NCI-H2196 treated with DMSO at 0.1 percent for 48 hours (cell line): ENCODE results near the gene GMIP.

Experiments used
- DNase-seq: peaks from one replicate; lab custom pipeline; 2025; ENCODE audit not compliant: unreplicated experiment; lab: John Stamatoyannopoulos, UW

GMIP gene

DNA sequence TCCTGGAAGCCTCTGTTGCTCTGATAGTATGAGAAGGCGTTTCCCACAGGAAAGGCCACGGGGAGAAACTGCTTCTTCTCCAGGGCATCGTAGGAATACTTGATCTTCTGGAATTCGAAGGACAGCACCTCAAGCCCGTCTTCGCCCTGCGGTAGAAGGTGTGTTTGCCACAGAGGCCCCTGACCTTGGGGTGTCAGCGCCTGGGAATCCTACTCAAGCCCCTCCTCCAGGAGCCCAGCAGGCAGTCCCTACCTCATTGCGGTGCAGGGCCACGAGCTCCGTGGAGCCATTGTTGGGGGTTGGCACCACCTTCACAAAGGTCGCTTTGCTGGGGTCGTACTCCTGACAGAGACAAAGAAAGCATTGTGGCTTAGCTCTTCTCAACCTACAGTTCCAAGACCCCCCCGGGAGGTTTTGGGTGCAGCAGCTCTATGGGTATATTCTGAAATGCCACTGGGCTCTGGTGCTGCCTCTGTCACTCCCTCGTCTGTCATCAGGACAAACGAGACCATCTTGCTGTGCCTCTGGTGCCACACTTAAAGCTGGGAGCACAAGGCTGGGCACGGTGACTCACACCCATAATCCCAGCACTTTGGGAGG, 16.3 kb upstream of the GMIP start:
- DNase-seq, result no peak

DNA sequence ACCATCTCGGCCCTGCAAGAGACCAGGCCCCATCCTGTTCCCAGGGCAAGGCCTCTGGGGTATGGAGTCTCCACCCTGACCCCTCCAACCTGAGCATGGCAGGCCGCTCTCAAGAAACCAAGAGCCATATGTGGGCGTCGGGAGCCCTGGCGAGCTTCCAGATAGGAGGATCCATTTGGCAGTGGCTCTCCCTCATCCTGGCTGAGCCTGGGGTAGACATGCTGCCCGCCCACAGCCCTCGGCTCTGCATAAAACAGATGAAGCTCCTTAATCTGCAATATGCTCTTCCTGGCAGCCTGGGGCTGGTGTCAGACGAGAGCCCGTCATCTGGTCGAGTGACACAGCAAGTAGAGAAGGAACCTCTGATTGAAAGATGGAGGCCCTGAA, 13.9 kb upstream of the GMIP start:
- no peak for DNase-seq

DNA sequence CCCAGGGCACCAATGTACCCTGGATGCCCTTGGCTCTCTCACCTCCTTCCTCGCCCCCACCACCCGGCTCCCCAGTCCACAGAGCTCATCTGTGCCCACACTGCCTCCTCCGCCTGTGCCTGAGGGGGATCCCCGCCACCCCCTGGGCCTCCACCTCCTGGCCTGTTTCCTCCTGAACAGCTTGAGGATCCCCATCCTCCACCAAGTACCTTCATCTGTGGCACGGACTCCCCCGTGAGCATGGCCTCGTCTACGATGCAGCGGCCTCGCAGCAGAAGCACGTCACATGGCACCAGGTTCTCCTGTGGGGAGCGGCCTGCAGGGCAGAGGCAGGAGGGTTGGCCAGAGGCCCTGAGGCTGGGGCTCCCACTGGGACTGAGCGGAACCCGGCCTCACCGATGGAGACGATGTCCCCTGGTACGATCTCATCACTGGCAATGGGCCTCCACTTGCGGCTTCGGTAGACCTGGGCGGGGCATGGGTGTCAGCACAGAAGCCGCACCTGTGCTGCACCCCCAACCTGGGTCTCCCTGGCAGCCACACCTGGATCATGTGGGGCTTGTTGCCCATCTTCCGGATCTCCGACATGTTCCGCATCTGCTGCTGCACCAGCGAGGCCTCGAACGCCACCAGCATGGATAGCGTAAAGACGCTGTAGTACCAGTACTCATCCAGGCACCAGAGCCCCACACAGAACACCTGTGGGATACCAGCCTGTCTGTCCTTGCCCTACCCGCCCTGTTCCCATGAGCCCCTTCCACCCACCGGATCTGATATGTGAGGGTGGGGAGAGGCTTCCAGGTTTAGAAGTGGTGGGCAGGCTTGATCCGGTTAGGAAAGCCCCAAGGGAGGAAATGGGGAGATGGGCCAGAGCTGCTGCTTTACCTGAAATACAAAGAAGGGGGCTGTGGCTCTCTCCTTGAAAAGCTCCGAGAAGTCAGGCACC, 13.3 kb upstream of the GMIP start:
- DNase-seq, result no peak

DNA sequence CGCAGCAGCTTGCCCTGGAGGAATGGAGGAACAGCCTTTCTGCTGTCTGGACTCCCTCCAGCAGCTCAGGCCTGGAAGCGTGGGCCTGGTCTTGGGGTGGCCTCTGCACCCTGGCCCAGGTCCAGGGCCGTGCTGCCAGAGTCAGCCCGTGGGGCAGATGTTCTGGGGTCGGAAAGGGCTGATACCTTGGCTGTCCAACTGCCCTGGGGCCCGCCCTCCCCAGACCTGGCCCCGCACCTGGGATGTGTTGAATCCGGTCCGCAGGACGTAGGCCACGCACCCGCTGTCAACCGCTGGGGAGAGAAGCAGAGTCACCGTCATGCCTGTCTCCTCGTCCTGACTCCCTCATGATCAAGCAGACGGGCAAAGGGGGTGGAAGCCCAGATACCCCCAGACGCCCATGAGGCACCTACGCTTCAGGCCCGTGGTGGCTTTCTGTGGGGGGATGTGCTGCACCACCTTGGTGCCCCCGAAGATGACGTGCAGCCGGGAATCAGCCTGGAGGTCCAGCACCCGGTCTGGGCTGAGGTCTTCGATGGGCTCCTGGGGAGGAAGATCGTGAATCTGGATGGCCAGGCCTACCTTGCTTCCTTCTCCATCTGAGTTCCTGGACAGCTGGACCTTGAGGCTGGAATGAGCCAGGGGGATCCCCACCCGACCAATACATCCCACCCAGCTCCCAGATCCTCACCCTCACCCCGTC, 12.3 kb upstream of the GMIP start:
- no peak for DNase-seq

DNA sequence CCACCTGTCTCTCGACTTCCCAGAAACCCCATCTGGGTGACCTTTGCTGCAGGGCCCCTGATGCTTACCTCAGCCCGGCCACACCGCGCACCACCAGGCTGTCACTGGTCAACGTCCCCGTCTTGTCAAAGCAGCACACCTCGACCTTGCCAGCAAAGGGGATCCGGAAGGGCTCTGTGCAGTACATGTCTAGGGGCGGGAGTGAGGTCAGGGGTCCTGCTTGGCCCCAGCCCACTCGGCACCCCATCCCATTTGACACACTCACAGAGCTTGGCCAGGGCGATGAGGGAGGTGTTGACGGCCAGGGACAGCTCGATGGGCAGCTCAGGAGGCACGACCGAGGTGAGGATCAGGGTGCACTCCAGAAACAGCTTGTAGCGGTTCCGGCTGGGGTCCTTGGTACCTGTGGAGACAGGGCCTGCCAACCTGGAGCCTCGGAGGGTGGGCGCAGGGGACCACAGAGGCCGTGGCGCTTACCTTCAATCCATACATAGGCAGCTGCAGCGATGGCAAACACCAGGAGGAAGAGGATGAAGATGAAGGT, 11.7 kb upstream of the GMIP start:
- no peak for DNase-seq

DNA sequence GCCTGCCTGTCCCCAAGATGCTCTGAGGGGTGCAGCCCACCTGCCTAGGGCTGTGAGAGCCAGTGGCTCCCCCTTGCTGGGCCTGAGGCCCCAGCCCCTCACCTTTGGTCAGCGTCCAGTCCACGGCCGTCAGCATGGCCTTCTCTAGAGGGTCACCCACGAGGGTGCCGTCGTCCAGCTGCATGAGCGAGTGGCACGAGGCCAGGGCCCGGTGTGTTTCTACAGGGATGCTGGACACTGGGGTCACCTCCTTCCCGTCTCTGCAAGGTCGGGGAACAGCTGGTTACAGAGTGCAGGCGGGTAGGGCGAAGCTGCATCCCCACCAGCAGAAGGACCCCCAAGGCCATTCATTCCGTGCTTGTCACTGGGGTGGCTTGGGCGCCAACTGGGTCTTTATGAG, 11.0 kb upstream of the GMIP start:
- no peak for DNase-seq

DNA sequence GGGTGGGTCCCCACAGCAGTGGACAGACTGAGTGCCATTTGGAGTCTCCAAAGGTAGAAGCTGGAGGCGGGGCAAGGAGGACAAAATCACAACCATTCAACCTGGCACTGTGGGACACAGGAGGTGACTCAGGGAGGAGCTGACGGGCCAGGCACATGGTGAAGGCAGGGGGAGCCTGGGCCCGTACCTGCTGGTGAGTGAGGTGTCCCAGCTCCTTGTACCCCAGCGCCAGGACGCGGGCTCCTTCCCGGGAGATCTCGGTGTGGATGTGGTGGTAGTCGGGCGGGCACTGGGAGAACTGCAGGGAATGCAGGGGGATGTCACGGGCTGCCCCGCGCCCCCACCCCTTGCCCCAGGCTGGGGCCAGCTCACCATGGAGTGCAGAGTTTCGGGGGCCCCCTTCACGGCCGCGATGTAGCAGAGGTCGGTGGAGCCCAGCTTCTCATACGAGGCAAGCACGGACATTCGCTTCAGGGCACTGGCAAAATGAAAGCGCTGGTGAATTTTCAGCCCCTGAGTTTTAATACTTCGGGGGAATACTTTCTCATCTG, 10.2 kb upstream of the GMIP start:
- no peak for DNase-seq

DNA sequence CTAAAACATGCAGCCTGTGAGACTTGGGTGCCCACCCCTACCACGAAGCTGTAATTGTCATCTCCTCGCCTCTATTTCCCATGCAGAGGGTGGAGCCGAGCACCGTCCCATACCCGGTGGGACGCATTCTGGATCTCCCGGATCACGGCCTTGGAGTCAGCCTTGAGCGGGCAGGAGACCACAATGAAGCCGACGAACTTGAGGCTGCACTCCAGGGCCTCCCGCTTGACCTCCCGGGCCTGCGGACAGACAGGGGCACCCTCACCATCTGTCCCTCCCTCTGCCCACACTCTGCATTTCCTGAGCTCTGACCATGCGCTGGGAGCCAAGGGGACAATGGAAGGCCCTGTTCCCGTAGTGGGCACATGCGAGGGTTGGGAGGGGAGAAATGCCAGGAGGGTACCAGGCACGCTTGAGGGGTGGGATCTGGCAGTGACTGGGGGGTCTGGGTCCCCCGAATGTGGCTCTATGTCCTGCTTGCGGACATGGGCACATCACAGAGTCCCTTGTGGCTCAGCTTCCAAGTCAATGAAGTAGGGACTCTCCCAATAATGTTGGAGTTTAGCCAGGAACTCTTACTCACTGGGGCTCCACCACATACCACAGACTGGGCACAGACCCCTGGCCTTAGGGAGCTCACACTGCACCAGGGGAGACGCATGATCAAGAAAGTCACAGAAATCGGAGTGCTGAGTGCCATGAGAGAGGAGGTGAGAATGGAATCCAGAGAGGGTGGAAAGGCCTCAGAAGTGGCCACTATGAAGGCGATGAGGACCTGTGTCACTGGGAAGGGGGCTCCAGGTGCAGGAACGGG, 9.2 kb upstream of the GMIP start:
- no peak for DNase-seq

DNA sequence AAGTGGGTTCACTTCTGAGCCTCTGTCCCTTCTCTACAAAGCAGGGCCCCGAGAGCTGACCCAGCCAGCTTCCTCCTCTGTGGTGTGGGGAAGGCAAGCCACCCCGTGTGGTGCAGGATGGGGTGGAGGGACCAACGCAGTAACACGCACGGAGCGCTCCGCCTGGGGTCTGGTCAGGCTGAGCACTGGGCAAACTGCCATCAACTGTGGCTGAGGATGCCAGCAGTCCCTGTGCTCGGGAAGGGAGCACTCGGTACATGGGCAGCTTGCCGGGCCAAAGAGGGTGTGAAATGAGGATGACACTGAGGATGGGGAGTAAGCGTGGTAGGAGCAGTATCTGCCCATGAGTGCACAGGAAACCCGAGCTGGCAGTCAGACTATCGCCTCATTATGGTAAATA, 7.6 kb upstream of the GMIP start:
- no peak for DNase-seq

DNA sequence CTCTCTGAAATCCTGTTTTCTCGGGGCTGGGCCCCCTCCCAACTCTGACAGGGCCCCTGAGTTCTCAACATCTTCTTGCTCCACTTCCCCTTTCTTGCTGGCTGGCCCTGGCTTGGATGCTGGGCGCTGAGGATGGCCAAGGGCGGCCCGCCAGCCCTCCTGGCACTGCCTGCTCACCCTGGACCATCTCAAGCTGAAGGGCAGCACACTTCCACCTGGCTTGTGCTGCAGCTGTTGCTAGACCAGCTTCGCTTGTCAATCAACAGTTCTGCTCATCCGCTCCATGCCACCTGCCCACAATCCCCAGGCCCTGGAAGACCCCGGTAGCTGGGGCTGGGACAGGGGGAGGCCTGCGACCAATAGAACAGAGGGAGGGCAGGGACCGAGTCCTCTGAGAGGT, 6.9 kb upstream of the GMIP start:
- DNase-seq, result no peak

DNA sequence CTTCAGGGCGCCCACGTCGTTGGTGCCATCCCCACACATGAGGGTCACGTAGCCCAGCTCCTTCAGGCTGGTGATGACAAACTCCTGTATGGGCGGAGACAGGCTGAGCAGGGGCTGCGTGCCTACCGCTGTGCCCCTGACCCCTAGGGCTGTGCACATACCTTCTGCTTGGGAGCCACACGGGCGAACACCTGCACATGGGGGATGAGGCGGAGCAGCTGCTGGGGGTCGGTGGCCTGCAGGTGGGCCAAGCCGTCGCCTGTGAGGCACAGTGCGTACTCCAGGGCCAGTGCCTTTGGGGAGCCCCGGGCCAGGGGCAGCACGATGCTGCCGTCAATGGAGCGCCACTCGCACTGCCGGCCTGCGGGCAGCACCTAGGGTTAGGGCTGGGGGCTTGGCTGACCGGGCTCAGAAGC, 6.1 kb upstream of the GMIP start:
- no peak for DNase-seq

DNA sequence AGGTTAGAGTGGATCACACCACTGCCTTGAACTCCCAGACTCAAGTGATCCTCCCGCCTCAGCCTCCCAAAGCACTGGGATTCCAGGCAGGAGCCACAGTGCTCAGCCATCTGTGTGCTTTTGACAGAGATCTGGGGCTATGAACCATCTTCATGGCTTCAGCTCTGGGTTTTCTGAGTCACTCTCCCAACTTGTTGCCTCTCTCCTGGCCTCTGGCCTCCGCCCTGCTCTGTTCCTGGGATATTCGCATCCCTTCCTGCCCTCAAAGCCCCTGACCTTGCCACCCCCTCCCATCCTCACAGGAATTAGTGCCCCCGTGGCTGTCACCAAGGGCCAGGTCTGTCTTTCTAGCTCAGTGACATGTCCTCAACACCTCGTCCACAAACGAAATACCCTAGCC, 5.7 kb upstream of the GMIP start:
- no peak for DNase-seq

DNA sequence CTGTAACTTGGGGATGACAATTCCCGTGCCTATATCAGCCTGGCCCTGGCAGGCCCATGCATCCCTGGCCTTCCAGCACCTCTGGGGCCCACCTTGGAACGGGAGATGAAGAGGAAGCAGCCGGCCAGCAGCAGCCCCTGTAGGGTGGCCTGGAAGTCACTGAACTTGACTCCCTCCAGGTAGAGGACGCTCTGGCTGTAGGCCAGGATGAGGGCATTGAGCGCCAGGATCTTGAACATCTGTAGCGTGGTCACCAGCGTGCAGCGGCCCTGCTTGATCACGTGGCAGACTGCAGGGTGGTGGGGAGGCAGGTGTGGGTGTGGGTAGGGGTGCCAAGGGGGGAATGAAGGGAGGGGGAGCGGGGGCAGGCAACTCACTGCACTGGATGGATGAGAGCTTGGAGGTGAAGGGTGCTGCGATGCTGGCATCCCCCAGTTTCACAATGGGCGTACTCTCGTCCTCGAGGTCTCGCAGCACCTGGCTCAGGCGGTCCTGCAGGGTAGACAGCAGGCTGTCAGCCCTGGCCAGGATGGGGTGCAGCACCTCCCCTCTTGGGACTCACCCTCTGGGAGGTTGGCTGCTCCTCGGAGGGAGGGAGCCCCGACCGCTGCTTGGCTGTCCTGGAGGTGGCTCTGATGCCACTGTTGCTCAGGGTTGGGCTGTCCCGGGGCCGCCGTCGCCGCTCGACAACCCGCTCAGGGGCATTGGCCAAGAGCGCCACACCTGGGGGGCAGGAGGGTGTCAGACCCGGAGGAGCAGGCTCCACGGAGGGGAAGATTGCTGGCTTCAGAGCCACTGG, 3.8 kb upstream of the GMIP start:
- no peak for DNase-seq

DNA sequence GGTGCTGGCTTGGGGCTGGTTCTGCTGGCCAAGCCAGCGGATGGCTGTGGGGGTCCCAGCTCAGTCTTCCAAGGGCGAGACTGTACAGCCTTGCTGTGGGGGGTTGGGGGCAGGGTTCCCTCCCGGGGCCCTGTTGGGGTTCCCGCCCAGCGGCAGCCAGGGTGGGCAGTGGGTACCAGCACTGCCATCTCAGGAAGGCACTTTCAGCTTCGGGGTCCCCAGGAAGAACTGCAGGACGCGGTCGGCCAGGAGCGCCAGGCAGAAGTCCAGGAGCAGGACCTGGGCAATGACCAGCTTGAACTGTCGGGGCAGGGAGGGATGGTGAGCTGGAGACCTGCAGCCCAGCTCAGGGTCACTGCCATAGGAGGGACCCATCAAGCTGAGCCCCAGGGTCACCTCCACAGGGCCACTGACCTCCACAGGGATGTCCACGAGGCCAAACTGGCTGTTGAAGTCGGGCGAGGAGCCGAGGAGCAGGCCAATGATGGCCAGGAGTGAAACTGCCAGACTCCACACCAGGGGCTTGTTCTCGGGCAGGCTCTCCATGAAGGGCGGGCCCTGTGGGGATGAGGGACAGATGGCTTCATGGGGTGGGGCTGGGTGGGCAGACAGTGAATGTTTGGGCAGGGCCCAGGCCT, 1.9 kb upstream of the GMIP start:
- DNase-seq, result no peak

DNA sequence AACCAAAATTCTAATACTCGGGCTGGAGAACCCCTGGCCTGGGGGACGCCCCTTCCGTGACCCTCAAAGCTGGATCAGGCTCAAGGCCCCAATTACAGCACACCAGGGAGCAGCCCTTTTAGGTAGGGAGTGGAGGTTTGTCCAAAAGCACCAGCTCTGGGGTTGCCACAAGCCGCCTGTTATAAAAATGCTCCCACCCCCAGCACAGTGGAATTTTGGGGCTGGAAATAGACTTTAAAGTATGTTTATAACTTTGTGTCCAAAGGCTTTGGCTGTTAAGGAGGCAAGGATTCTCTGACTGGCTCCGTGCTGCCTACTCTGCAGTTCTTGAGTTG, 564 bp upstream of the GMIP start:
- DNase-seq, result no peak

DNA sequence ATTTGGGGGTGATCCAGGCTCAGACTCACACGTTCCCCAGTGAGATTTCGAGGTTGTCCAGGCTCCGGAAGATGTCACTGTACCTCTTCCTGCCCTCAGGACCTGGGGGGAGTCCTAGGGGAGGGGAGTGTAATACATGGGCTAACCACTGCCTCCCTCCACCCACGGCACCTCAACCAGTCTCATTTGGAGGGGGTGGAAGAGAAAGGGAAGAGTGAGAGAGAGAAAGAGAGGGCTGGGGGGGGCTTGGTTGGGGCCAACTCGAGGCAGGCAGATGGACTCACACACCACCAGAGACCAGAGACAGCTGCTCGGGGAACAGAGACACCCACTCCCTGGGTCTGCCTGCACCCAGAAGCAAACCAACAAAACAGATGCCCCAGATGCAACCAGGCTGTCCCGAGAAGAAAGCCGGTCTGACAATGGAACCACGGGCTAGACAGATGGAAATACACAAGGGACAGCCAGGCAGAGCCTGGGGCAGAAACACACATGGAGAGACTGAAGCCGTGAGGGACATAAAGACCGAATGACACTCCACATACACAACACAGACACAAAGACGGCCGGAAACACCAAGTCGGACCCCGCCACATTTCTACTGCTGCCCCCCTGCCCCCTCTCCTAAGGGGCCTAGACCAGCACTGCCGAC, 825 bp downstream of the GMIP start:
- no peak for DNase-seq

DNA sequence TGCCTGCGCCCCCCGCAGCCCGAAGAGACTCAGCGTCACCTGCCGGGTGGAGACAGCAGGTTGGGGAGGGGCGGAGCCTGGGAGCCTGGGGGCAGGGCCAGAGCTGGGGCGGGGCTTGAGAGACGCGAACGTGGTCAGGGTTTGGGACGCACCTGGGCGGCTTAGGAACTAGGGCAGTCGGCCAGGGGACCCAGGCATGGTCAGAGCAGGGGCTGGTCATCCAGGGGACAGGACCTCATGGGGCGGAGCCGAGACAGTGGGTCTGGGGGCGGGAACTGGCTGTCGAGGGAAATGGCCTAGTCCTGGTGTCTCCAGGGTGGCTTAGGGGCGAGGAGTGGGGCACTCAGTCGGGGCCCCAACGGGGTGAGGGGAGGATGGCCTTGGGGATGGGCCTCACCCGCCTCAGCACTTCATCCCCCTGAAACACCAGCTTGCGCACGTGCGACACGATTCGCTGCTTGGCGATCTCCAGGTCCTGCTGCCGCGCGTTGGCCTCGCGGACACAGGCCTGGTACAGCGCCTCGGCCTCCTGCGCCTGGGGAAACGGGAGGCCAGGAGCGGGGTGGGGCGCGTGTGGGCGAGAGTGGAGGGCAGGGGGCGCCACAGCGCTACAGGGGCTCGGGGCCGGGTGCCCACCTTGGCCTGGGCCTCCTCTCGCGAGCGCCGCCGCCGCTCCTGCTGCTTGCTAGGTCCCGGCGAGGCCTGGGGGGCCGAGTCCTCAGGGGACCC, 5.8 kb downstream of the GMIP start:
- DNase-seq, result no peak

DNA sequence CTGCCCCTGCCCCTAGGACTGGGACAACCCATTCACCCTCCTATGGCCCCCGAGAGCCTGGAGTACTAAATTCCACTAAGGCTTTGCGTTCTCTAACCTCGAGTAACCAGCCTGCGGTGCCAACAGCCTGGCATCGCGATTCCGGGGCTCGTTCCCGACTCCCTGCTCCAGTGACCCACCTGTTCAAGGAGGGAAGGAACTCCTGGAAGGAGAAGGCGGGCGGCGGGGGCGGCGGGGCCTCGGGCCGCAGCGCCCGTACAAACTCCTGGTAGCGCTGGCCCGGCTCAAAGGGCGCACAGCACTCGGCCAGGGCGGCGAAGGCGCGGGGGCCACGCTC, 6.3 kb downstream of the GMIP start:
- no peak for DNase-seq
